ENCODE results near the gene SRPK2.

DNA sequence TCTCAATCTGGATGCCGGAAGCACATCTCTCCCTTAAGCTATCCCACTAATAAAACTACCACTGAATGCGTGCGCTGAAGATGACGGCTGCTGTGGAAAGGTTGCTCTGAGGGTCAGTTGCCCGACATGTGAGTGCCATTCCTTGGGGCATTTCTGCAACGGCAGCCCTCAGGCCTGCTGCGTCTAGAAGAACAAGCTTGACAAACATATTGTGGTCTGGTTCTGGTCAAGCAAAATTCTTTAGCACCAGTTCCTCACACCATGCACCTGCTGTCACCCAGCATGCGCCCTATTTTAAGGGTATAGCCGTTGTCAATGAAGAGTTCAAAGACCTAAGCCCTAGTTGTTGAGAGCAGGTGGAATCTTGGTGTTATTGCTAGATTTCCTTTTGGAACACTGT is 184.2 kb downstream of the SRPK2 start:
- TF ChIP-seq EMX1 (CRISPR knock-in tag; IDR thresholded peaks at IDR 0.05) = no peak
- TF ChIP-seq, protein P1, sequence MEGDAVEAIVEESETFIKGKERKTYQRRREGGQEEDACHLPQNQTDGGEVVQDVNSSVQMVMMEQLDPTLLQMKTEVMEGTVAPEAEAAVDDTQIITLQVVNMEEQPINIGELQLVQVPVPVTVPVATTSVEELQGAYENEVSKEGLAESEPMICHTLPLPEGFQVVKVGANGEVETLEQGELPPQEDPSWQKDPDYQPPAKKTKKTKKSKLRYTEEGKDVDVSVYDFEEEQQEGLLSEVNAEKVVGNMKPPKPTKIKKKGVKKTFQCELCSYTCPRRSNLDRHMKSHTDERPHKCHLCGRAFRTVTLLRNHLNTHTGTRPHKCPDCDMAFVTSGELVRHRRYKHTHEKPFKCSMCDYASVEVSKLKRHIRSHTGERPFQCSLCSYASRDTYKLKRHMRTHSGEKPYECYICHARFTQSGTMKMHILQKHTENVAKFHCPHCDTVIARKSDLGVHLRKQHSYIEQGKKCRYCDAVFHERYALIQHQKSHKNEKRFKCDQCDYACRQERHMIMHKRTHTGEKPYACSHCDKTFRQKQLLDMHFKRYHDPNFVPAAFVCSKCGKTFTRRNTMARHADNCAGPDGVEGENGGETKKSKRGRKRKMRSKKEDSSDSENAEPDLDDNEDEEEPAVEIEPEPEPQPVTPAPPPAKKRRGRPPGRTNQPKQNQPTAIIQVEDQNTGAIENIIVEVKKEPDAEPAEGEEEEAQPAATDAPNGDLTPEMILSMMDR (IDR thresholded peaks at IDR 0.05) = no peak
- TF ChIP-seq RELA (CRISPR knock-in tag; IDR thresholded peaks at IDR 0.05; ENCODE audit: borderline replicate concordance) = no peak
- no peak for TF ChIP-seq ZNF281 (CRISPR knock-in tag; IDR thresholded peaks at IDR 0.05)
- TF ChIP-seq, protein P2, sequence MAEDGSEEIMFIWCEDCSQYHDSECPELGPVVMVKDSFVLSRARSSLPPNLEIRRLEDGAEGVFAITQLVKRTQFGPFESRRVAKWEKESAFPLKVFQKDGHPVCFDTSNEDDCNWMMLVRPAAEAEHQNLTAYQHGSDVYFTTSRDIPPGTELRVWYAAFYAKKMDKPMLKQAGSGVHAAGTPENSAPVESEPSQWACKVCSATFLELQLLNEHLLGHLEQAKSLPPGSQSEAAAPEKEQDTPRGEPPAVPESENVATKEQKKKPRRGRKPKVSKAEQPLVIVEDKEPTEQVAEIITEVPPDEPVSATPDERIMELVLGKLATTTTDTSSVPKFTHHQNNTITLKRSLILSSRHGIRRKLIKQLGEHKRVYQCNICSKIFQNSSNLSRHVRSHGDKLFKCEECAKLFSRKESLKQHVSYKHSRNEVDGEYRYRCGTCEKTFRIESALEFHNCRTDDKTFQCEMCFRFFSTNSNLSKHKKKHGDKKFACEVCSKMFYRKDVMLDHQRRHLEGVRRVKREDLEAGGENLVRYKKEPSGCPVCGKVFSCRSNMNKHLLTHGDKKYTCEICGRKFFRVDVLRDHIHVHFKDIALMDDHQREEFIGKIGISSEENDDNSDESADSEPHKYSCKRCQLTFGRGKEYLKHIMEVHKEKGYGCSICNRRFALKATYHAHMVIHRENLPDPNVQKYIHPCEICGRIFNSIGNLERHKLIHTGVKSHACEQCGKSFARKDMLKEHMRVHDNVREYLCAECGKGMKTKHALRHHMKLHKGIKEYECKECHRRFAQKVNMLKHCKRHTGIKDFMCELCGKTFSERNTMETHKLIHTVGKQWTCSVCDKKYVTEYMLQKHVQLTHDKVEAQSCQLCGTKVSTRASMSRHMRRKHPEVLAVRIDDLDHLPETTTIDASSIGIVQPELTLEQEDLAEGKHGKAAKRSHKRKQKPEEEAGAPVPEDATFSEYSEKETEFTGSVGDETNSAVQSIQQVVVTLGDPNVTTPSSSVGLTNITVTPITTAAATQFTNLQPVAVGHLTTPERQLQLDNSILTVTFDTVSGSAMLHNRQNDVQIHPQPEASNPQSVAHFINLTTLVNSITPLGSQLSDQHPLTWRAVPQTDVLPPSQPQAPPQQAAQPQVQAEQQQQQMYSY (CRISPR knock-in tag; IDR thresholded peaks at IDR 0.05) = no peak
- TF ChIP-seq, protein P3, sequence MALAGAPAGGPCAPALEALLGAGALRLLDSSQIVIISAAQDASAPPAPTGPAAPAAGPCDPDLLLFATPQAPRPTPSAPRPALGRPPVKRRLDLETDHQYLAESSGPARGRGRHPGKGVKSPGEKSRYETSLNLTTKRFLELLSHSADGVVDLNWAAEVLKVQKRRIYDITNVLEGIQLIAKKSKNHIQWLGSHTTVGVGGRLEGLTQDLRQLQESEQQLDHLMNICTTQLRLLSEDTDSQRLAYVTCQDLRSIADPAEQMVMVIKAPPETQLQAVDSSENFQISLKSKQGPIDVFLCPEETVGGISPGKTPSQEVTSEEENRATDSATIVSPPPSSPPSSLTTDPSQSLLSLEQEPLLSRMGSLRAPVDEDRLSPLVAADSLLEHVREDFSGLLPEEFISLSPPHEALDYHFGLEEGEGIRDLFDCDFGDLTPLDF (CRISPR knock-in tag; IDR thresholded peaks at IDR 0.05) = no peak
- TF ChIP-seq, protein P4, sequence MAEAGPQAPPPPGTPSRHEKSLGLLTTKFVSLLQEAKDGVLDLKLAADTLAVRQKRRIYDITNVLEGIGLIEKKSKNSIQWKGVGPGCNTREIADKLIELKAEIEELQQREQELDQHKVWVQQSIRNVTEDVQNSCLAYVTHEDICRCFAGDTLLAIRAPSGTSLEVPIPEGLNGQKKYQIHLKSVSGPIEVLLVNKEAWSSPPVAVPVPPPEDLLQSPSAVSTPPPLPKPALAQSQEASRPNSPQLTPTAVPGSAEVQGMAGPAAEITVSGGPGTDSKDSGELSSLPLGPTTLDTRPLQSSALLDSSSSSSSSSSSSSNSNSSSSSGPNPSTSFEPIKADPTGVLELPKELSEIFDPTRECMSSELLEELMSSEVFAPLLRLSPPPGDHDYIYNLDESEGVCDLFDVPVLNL (CRISPR knock-in tag; IDR thresholded peaks at IDR 0.05; ENCODE audit: borderline replicate concordance, low read depth) = no peak
- TF ChIP-seq, protein P5, sequence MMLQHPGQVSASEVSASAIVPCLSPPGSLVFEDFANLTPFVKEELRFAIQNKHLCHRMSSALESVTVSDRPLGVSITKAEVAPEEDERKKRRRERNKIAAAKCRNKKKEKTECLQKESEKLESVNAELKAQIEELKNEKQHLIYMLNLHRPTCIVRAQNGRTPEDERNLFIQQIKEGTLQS (CRISPR knock-in tag; conservative IDR thresholded peaks at IDR 0.05) = no peak
- no peak for TF ChIP-seq USF2 (CRISPR knock-in tag; IDR thresholded peaks at IDR 0.05)
- TF ChIP-seq SP1 (CRISPR knock-in tag; conservative IDR thresholded peaks at IDR 0.05) = no peak
- TF ChIP-seq E2F5 (CRISPR knock-in tag; IDR thresholded peaks at IDR 0.05) = no peak
